K562 (cell line): ENCODE results near the gene ABHD4. TPM values are rescaled to one million over a fixed set of nuclear protein-coding genes. Genes with fewer than 3 reads are reported as not detected.
A peak's percentile ranks its signal among the peaks of the same experiment; 100 is the strongest.

Experiments
- ATAC-seq: fragments of 200-7000 bp; cut with Tn5 transposase; 3 replicates; pipeline ENCODE4 v1.9.1; 2020; ENCODE audit warnings: moderate library complexity
- Bru-seq: library from RNA; stranded (reverse); fragments of 400-500 nt; gene quantifications from one replicate; lab custom pipeline; 2021; lab: Mats Ljungman, UMichigan
- BruChase-seq, 2 experiments: library from RNA; stranded (reverse); fragments of 400-500 nt; gene quantifications; one replicate each; lab custom pipeline; 2021; lab: Mats Ljungman, UMichigan
- BruUV-seq: library from RNA; stranded (reverse); fragments of 400-500 nt; replicated peaks from 2 replicates; lab custom pipeline; 2021; lab: Mats Ljungman, UMichigan
- CTCF ChIA-PET: fragments of 300-600 bp; formaldehyde crosslinking; extraction: SDS; loops from one replicate; lab custom pipeline; 2021; ENCODE audit warnings: low intra/inter-chr PET ratio; lab: Yijun Ruan, JAX
- POLR2A ChIA-PET: fragments of 300-600, 350-650 bp; sonication (Branson Sonifier 250); formaldehyde crosslinking; extraction: SDS; loops from one replicate; lab custom pipeline; 2021; ENCODE audit warnings: antibody characterized with exemption, inconsistent platforms; lab: Yijun Ruan, JAX
- DNase-seq, 4 experiments: peaks; one replicate each; pipeline versions ENCODE4 v3.0.0 to v3.0.0-alpha.2; 2011 to 2018; ENCODE audit warnings: low spot score in 3 of 4, mixed read lengths in 3 of 4; ENCODE audit errors: extremely low read depth in 1 of 4
- FAIRE-seq: peaks from 2 replicates; lab custom pipeline; 2011; peaks lifted over from hg19 to GRCh38; lab: Jason Lieb, UNC
- H2AFZ ChIP-seq: 2 replicates; pipeline ENCODE4 v1.6.0; 2011; ENCODE audit warnings: low read depth, low read length, control low read depth, inconsistent platforms
- H3K27ac ChIP-seq: fragments of 200-600 bp; 3 replicates; pipeline ENCODE4 v1.8.0; 2011; ENCODE audit warnings: low read depth, mild to moderate bottlenecking, control low read depth, inconsistent platforms, low read length, moderate library complexity, mixed read lengths; ENCODE audit errors: extremely low read depth
- H3K27me3 ChIP-seq, 2 experiments: fragments of 300-600 bp in 1 of 2; 2 replicates in 1 of 2; 3 replicates in 1 of 2; pipeline versions ENCODE4 v1.6.0 to v1.8.0; 2011; ENCODE audit warnings: inconsistent platforms in 2 of 2, low read length in 2 of 2, mild to moderate bottlenecking in 1 of 2, mixed read lengths in 1 of 2, moderate library complexity in 1 of 2; ENCODE audit not compliant: control insufficient read depth in 2 of 2, insufficient read depth in 2 of 2
- H3K36me3 ChIP-seq: fragments of 300-600 bp; 3 replicates; pipeline ENCODE4 v1.8.0; 2011; ENCODE audit warnings: mild to moderate bottlenecking, low read length, inconsistent platforms; ENCODE audit not compliant: control insufficient read depth, insufficient read depth
- H3K4me1 ChIP-seq, 2 experiments: fragments of 200-600 bp in 1 of 2; replicated peaks in 1 of 2; 2 replicates in 1 of 2; 3 replicates in 1 of 2; pipeline versions ENCODE4 v1.5.1 to v1.8.0; 2011; ENCODE audit warnings: inconsistent platforms in 2 of 2, low read length in 2 of 2, mild to moderate bottlenecking in 1 of 2, mixed read lengths in 1 of 2, moderate library complexity in 1 of 2; ENCODE audit not compliant: control insufficient read depth in 2 of 2, insufficient read depth in 2 of 2
- H3K4me2 ChIP-seq: 2 replicates; pipeline ENCODE4 v1.6.1; 2011; ENCODE audit warnings: low read length, control low read depth, inconsistent platforms, mixed read lengths; ENCODE audit not compliant: insufficient read depth
- H3K4me3 ChIP-seq: fragments of 200-600 bp; sonication (generic), shearing (Covaris generic); 2 replicates; pipeline ENCODE4 v1.5.1; 2016; ENCODE audit warnings: control low read depth, inconsistent platforms
- H3K79me2 ChIP-seq: fragments of 200-600 bp; 3 replicates; pipeline ENCODE4 v1.8.0; 2011; ENCODE audit warnings: low read length, inconsistent platforms; ENCODE audit not compliant: control insufficient read depth, insufficient read depth
- H3K9ac ChIP-seq, 2 experiments: 2 replicates each; pipeline versions ENCODE4 v1.6.0 to v1.6.1; 2011; ENCODE audit warnings: low read depth in 2 of 2, low read length in 2 of 2, control low read depth in 1 of 2, inconsistent platforms in 1 of 2, mild to moderate bottlenecking in 1 of 2, mixed read lengths in 1 of 2; ENCODE audit not compliant: insufficient read depth in 1 of 2
- H3K9me1 ChIP-seq: one replicate; pipeline ENCODE4 v1.6.0; 2011; ENCODE audit warnings: inconsistent platforms, mild to moderate bottlenecking, low read length, moderate library complexity; ENCODE audit not compliant: control insufficient read depth, insufficient read depth
- H3K9me3 ChIP-seq: replicated peaks from 2 replicates; pipeline ENCODE4 v1.5.1; 2011; ENCODE audit warnings: low read depth, low read length, inconsistent platforms; ENCODE audit not compliant: control insufficient read depth, insufficient read depth
- H4K20me1 ChIP-seq: replicated peaks from 2 replicates; pipeline ENCODE4 v1.6.1; 2011; ENCODE audit warnings: low read length, inconsistent platforms, mixed read lengths; ENCODE audit not compliant: control insufficient read depth, insufficient read depth
- ARHGAP35 ChIP-seq: fragments of 450-650 bp; IDR thresholded peaks from 2 replicates; pipeline ENCODE4 v1.6.1; 2018; ENCODE audit not compliant: partially characterized antibody
- CREM ChIP-seq: IDR thresholded peaks from 2 replicates; pipeline ENCODE4 v1.6.1; 2014; ENCODE audit warnings: antibody characterized with exemption, low read depth
- JUND ChIP-seq, 2 experiments: IDR thresholded peaks; 2 replicates in 1 of 2; 3 replicates in 1 of 2; pipeline ENCODE4 v1.6.1; 2011; ENCODE audit warnings: borderline replicate concordance in 2 of 2, low read depth in 2 of 2, low read length in 2 of 2, improper control_type of control experiment in 1 of 2, missing biosample characterization in 1 of 2, missing genetic modification characterization in 1 of 2, missing genetic modification reagents in 1 of 2
- KAT7 ChIP-seq: sonication (generic); formaldehyde crosslinking; IDR thresholded peaks from 2 replicates; pipeline ENCODE4 v1.8.0; 2022; ENCODE audit warnings: missing genetic modification reagents, mild to moderate bottlenecking, borderline replicate concordance
- KDM5B ChIP-seq: fragments of 200-600 bp; sonication (generic); IDR thresholded peaks from 2 replicates; pipeline ENCODE4 v1.6.1; 2012; ENCODE audit warnings: low read depth, mild to moderate bottlenecking, moderate library complexity, low read length, control low read depth, inconsistent platforms; ENCODE audit not compliant: insufficient replicate concordance
- KHSRP ChIP-seq: fragments of 450-650 bp; IDR thresholded peaks from 2 replicates; pipeline ENCODE4 v1.6.1; 2017
- KLF13 ChIP-seq: fragments of 450-650 bp; IDR thresholded peaks from 2 replicates; pipeline ENCODE4 v1.6.1; 2016; ENCODE audit warnings: missing genetic modification characterization, low read depth, mild to moderate bottlenecking, missing compliant biosample characterization, moderate library complexity, borderline replicate concordance
- PHF21A ChIP-seq: fragments of 450-650 bp; IDR thresholded peaks from 2 replicates; pipeline ENCODE4 v1.6.1; 2017; ENCODE audit warnings: low read depth, borderline replicate concordance
- POLR2B ChIP-seq: fragments of 450-650 bp; IDR thresholded peaks from 2 replicates; pipeline ENCODE4 v1.6.1; 2018; ENCODE audit warnings: low read depth; ENCODE audit not compliant: partially characterized antibody
- POLR2G ChIP-seq: fragments of 200-400 bp; formaldehyde crosslinking; IDR thresholded peaks from 2 replicates; pipeline ENCODE4 v1.6.1; 2017; ENCODE audit warnings: low read depth, mild to moderate bottlenecking, antibody characterized with exemption, low read length, moderate library complexity
- SMARCA5 ChIP-seq: fragments of 450-650 bp; IDR thresholded peaks from 2 replicates; pipeline ENCODE4 v1.6.1; 2016
- YBX1 ChIP-seq: fragments of 450-650 bp; IDR thresholded peaks from 2 replicates; pipeline ENCODE4 v1.7.1; 2016; ENCODE audit warnings: mild to moderate bottlenecking
- ZNF263 ChIP-seq: sonication (generic); formaldehyde crosslinking; IDR thresholded peaks from 2 replicates; pipeline ENCODE4 v1.8.0; 2022; ENCODE audit warnings: mild to moderate bottlenecking, missing genetic modification reagents, borderline replicate concordance
- WGBS: fragments of 100-300 bp; shearing (Covaris generic); methylation state at CpG from one replicate; pipeline ENCODE4 v1.1.6; 2016; ENCODE audit warnings: low coverage, mixed read lengths; ENCODE audit not compliant: insufficient coverage; ENCODE audit errors: missing lambda C conversion rate; 5-methylcytosine and 5-hydroxymethylcytosine counted together
- in situ Hi-C: fragments of 300-500 bp; cut with MboI; formaldehyde crosslinking; loops from 4 replicates; pipeline ENCODE4 v1.15.0; 2018; ENCODE audit warnings: inconsistent platforms, mixed read lengths
- intact Hi-C: fragments of 100-400 bp; cut with micrococcal nuclease; formaldehyde crosslinking; loops from 2 replicates; pipeline ENCODE4 v1.14.2; 2022
- long read RNA-seq, 3 experiments: library from polyadenylated mRNA in 2 of 3; library from RNA in 1 of 3; unstranded in 2 of 3; stranded (forward) in 1 of 3; transcript quantifications; one replicate each; pipeline ENCODE4 v2.0.0, GENCODE V29; 2019 to 2022
- polyA minus RNA-seq, 3 experiments: library from RNA; depleted of rRNA, polyadenylated mRNA; stranded (reverse); fragments of >200 nt; gene quantifications; 2 replicates each; pipeline ENCODE4 v1.2.3, GENCODE V29; 2011
- polyA plus RNA-seq, 8 experiments: library from polyadenylated mRNA; depleted of rRNA in 4 of 8; stranded (reverse) in 5 of 8; unstranded in 3 of 8; fragments of >200 nt; fragmentation: Nextera tagmentation in 2 of 8; fragmentation: Illumina TruSeq in 1 of 8; extraction: Ambion mirVana in 2 of 8; extraction: Trizol in 1 of 8; gene quantifications; 2 replicates each; pipeline versions ENCODE4 v1.2.1 to v1.2.3, GENCODE V29; 2011 to 2014; ENCODE audit warnings: inconsistent platforms in 1 of 8, missing spikeins in 1 of 8
- total RNA-seq, 7 experiments: library from RNA; depleted of rRNA in 6 of 7; stranded (reverse); fragments of >200 nt in 6 of 7; fragmentation: Illumina TruSeq in 2 of 7; extraction: Trizol in 2 of 7; gene quantifications; 2 replicates each; pipeline versions ENCODE4 v1.2.1 to v1.2.3, GENCODE V29; 2011 to 2021; ENCODE audit warnings: low replicate concordance in 1 of 7
- TF ChIP-seq, protein P1 (sequence below), 3 experiments: fragments of 200-800 bp in 1 of 3; sonication (Bioruptor generic) in 1 of 3; sonication (generic) in 1 of 3; formaldehyde crosslinking in 1 of 3; IDR thresholded peaks; 2 replicates each; pipeline versions ENCODE4 v1.6.1 to v1.8.0; 2016 to 2022; ENCODE audit warnings: mild to moderate bottlenecking in 2 of 3, missing compliant biosample characterization in 2 of 3, missing genetic modification characterization in 2 of 3, missing genetic modification reagents in 1 of 3

Gene ABHD4, protein sequence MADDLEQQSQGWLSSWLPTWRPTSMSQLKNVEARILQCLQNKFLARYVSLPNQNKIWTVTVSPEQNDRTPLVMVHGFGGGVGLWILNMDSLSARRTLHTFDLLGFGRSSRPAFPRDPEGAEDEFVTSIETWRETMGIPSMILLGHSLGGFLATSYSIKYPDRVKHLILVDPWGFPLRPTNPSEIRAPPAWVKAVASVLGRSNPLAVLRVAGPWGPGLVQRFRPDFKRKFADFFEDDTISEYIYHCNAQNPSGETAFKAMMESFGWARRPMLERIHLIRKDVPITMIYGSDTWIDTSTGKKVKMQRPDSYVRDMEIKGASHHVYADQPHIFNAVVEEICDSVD
- 13.4 and 20.8 TPM in 2 replicates for total RNA-seq (2011; cell fraction: chromatin; rRNA removed; ENCODE audit: low replicate concordance)
- total RNA-seq (2011; cell fraction: nucleolus; rRNA removed), result 16.6 and 18.5 TPM in 2 replicates
- 18.2 and 20.5 TPM in 2 replicates for total RNA-seq (2011; cell fraction: nucleoplasm; rRNA removed)
- total RNA-seq (2014; rRNA removed), result 4.2 and 4.4 TPM in 2 replicates
- 3.9 and 4.3 TPM in 2 replicates for total RNA-seq (2014; rRNA removed; fragmentation: Illumina TruSeq; extraction: Trizol)
- 3.3 and 3.6 TPM in 2 replicates for total RNA-seq (2015; rRNA removed; fragmentation: Illumina TruSeq; extraction: Trizol)
- total RNA-seq (2021), result 8.5 and 9.5 TPM in 2 replicates
- polyA plus RNA-seq (2011; rRNA removed), result 12.0 TPM in 2 replicates
- polyA plus RNA-seq (2011; cell fraction: cytosol; rRNA removed), result 11.7 and 15.8 TPM in 2 replicates
- polyA plus RNA-seq (2011; cell fraction: nucleus; rRNA removed), result 11.2 and 13.5 TPM in 2 replicates
- polyA plus RNA-seq (2012), result 8.1 and 19.7 TPM in 2 replicates
- polyA plus RNA-seq (2014; fragmentation: Illumina TruSeq; extraction: Trizol), result 9.8 and 10.0 TPM in 2 replicates
- 1 to 10 TPM; 7.2 to 9.1 TPM for polyA plus RNA-seq (2014; fragmentation: Nextera tagmentation; extraction: Ambion mirVana)
- 5.5 and 6.6 TPM in 2 replicates for polyA plus RNA-seq (2014; rRNA removed)
- 7.3 and 10.4 TPM in 2 replicates for polyA minus RNA-seq (2011; rRNA and poly(A)+ RNA removed)
- polyA minus RNA-seq (2011; cell fraction: cytosol; rRNA and poly(A)+ RNA removed), result 4.4 and 6.1 TPM in 2 replicates
- polyA minus RNA-seq (2011; cell fraction: nucleus; rRNA and poly(A)+ RNA removed), result 6.5 and 6.7 TPM in 2 replicates
- percentile 61 among the genes with signal in this experiment for Bru-seq, nascent RNA
- percentile 59 among the genes with signal in this experiment for BruChase-seq, experiment 1, labeled RNA remaining after a 2-hour chase
- percentile 67 among the genes with signal in this experiment for BruChase-seq, experiment 2, labeled RNA remaining after a 6-hour chase
- long read RNA-seq, experiment 1, partial matches to known transcripts, result 2 of 14 reads
- long read RNA-seq, experiment 1, other reads (novel, unspliced or antisense), result 11 of 14 reads
- long read RNA-seq, experiment 2, partial matches to known transcripts, result 4 of 12 reads
- long read RNA-seq, experiment 2, other reads (novel, unspliced or antisense), result 4 of 12 reads
- long read RNA-seq, experiment 3, result 0 reads

DNA sequence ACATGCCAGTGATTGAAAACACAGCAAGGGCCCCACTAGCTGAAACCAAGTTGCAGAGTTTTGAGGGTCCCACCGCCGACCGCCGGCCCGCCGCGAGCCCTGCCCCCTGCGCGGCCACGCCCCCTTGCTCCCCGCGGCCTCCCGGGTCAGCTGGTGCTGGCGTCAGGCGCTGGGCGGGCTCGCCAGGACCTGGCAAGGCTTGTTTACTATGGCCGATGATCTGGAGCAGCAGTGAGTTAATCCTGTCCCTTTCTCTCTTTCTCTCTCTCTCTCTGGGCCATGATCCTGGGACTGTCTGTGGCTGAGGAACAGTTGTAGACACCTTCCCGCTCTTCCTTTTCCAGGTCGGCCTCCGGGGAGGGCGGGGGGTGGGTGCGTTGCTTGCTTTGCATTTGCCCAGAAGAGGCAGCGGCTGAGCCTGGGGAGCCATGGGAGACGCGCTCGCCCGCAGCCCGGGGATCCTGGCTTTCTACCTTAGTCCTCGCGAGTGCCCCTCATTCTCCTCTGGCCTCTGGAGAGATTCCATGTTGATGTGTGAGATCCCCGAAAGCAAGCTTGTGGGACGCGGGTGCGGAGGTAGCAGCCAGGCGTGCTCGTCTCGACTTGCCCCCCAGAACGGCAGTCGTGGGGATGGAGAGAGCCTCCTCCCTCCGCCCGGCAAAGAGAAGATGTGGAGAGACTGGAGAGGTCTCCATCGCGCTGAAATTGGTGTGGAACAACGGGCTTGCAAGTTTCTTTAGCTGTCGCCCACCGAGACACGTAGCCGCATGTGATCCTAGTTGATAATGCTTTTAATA, at the start of gene ABHD4:
Gene ABHD4 (plus strand): TSS at position 202 of the 797 bp plus-strand sequence. CDS start 7 bp downstream, at position 209.
- Histone ChIP-seq H3K4me1 (peaks cover 16 to 47% of the 10 kb centered on the region in 2 experiments; a peak in 4 of 5 replicates), H3K4me3 (peak within 1 kb of the TSS; percentile 56), H3K9me1 (peaks cover 2% of the 10 kb centered on the region), H3K4me2 (peak within 1 kb of the TSS; percentile 87), H3K27me3 (no peaks in the 10 kb centered on the region), H3K79me2 (peaks cover 14% of the 10 kb centered on the region), H3K9me3 (no peaks in the 10 kb centered on the region), H3K27ac (peak within 1 kb of the TSS; percentile 72), H3K9ac (peak within 1 kb of the TSS; percentile 68 to 94), H2AFZ (peak within 1 kb of the TSS; percentile 89), H3K36me3 (peaks cover 16% of the 10 kb centered on the region; the same call in 2 of the 3 replicates), H4K20me1 (no peaks in the 10 kb centered on the region)
- intact Hi-C loops, result no loop called here
- ChIA-PET POLR2A (interaction anchor here (0.9 to 1.6 kb wide), 6 partner anchors 9 to 175 kb away, joined by 3 to 8 read pairs (median 4); partner anchors contain the start of gene OXA1L), CTCF (no interaction called here)
- WGBS, result under 1% methylated on average over 20 of the region's 49 CpGs
- FAIRE-seq, result no peak
- TSS peak; percentile 58 for BruUV-seq
- peak; percentile 61 to 75 (median 71) for DNase-seq
- ATAC-seq, result peak; percentile 88
- in situ Hi-C loops, result no loop called here
- TF ChIP-seq SMARCA5 (0 out of 2 replicates have a peak, but pooled peaks have one; percentile 17), CREM (peak; percentile 61), JUND (IDR thresholded peaks at IDR 0.05; ENCODE audit: borderline replicate concordance, low read depth, low read length) (peak; percentile 24; the same call in 1 of the 2 replicates), JUND (tag; IDR thresholded peaks at IDR 0.05; ENCODE audit: borderline replicate concordance, low read depth, low read length) (no peak), POLR2G (peak; percentile 74), KHSRP (no peak), YBX1 (no peak), ARHGAP35 (no peak), KLF13 (tag) (peak; percentile 88; the same call in 1 of the 2 replicates), PHF21A (no peak), POLR2B (peak; percentile 58), KAT7 (CRISPR knock-in tag) (no peak), KDM5B (peak; percentile 27), ZNF263 (CRISPR knock-in tag) (0 out of 2 replicates have a peak, but pooled peaks have one; percentile 9)
- TF ChIP-seq, protein P1, sequence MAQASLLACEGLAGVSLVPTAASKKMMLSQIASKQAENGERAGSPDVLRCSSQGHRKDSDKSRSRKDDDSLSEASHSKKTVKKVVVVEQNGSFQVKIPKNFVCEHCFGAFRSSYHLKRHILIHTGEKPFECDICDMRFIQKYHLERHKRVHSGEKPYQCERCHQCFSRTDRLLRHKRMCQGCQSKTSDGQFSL (CRISPR knock-in tag; IDR thresholded peaks at IDR 0.05), result peak; percentile 44; the same call in 1 of the 2 replicates
- TF ChIP-seq, protein P1 (tag; IDR thresholded peaks at IDR 0.05), result no peak
